Activated T-cell treated with anti-CD3 and anti-CD28 coated beads, Interleukin-2, amount 50 U/mL, for 72 hours (primary cell): Measurements from ENCODE around the gene SCOC. TPM values are rescaled to one million over a fixed set of nuclear protein-coding genes. Genes with fewer than 3 reads are reported as not detected.
"Not testable (repeated sequence)": the region's sequence is repeated elsewhere in the genome, so short reads cannot be mapped to it uniquely, and the experiment has no call there.

ENCODE experiments used
- ATAC-seq, 2 donors: fragments of 150-1000 bp; cut with Tn5 transposase; replicated peaks in 1 of 2; 2 replicates each; pipeline ENCODE4 v1.10.0; 2021; ENCODE audit warnings: moderate library complexity in 2 of 2, mild to moderate bottlenecking in 1 of 2
- DNase-seq, 2 donors: peaks; one replicate each; pipeline ENCODE4 v3.0.0; 2021 to 2022; ENCODE audit warnings: mixed read lengths in 1 of 2
- H3K27ac Mint-ChIP-seq: one replicate; pipeline ENCODE4 v1.8.0; 2022; ENCODE audit warnings: mild to moderate bottlenecking, moderate library complexity, mixed read lengths
- H3K27me3 Mint-ChIP-seq: one replicate; pipeline ENCODE4 v1.8.0; 2022; ENCODE audit warnings: low read depth, mixed read lengths
- H3K36me3 Mint-ChIP-seq, 2 donors: one replicate each; pipeline ENCODE4 v1.8.0; 2022; ENCODE audit warnings: mixed read lengths in 2 of 2, mild to moderate bottlenecking in 1 of 2; ENCODE audit not compliant: insufficient read depth in 2 of 2
- H3K4me1 Mint-ChIP-seq: one replicate; pipeline ENCODE4 v1.8.0; 2022; ENCODE audit warnings: low read depth, mixed read lengths
- H3K4me3 Mint-ChIP-seq, 2 donors: one replicate each; pipeline ENCODE4 v1.8.0; 2022; ENCODE audit warnings: mild to moderate bottlenecking in 2 of 2, mixed read lengths in 2 of 2, moderate library complexity in 2 of 2
- H3K9me3 Mint-ChIP-seq, 2 donors: one replicate each; pipeline ENCODE4 v1.8.0; 2022; ENCODE audit warnings: mixed read lengths in 2 of 2
- total RNA-seq, 2 donors: library from RNA; stranded (reverse); gene quantifications; one replicate each; pipeline ENCODE4 v1.2.3, GENCODE V29; 2022

SCOC gene
- total RNA-seq, 2 donors from 2014 or later: 31.6 to 32.6 TPM

- peak; percentile 56 to 64 for ATAC-seq
Observed at GRCh38 chr4:140372751-140373327, 607 bp upstream of the SCOC start.

GRCh38 chr4:140374130-140374477, 658 bp downstream of the SCOC start:
- H3K36me3 Mint-ChIP-seq: no peaks in the 10 kb centered on the region
- H3K4me3 Mint-ChIP-seq: no peak overlapping the region
- H3K4me1 Mint-ChIP-seq: peaks cover 45% of the 10 kb centered on the region
- no peaks in the 10 kb centered on the region for H3K27me3 Mint-ChIP-seq
- no peaks in the 10 kb centered on the region for H3K9me3 Mint-ChIP-seq
- peak overlapping the region; percentile 65 for H3K27ac Mint-ChIP-seq
- ATAC-seq (no peak), DNase-seq (no peak)

More at GRCh38 chr4:140372751-140373327, 607 bp upstream of the SCOC start:
- Mint-ChIP-seq H3K27ac (no peak overlapping the region), H3K27me3 (no peaks in the 10 kb centered on the region), H3K9me3 (no peaks in the 10 kb centered on the region), H3K4me3 (no peak overlapping the region), H3K36me3 (no peaks in the 10 kb centered on the region), H3K4me1 (peaks cover 45% of the 10 kb centered on the region)
- DNase-seq: peak; percentile 31 to 39

GRCh38 chr4:140382732-140383131, 9.3 kb downstream of the SCOC start:
- Mint-ChIP-seq H3K27me3 (no peaks in the 10 kb centered on the region), H3K4me3 (no peak overlapping the region), H3K9me3 (no peaks in the 10 kb centered on the region), H3K36me3 (peaks cover 1 to 5% of the 10 kb centered on the region in 2 donors), H3K4me1 (peaks cover under 1% of the 10 kb centered on the region), H3K27ac (no peak overlapping the region)
- ATAC-seq (no peak), DNase-seq (no peak)

GRCh38 chr4:140388015-140388414, 14.6 kb downstream of the SCOC start:
- Mint-ChIP-seq H3K27me3 (no peaks in the 10 kb centered on the region), H3K9me3 (no peaks in the 10 kb centered on the region), H3K27ac (no peak overlapping the region), H3K4me3 (no peak overlapping the region), H3K4me1 (no peaks in the 10 kb centered on the region), H3K36me3 (no peaks in the 10 kb centered on the region)
- ATAC-seq: no peak
- no peak for DNase-seq

- Mint-ChIP-seq H3K27me3 (no peaks in the 10 kb centered on the region), H3K4me3 (no peak overlapping the region), H3K9me3 (no peaks in the 10 kb centered on the region), H3K4me1 (no peaks in the 10 kb centered on the region), H3K27ac (no peak overlapping the region), H3K36me3 (no peaks in the 10 kb centered on the region)
- no peak for DNase-seq
- ATAC-seq: no peak
Observed at GRCh38 chr4:140395668-140396067, 22.2 kb downstream of the SCOC start.

- no peak for DNase-seq
- no peak for ATAC-seq
- Mint-ChIP-seq H3K27me3 (no peaks in the 10 kb centered on the region), H3K9me3 (no peaks in the 10 kb centered on the region), H3K4me1 (no peaks in the 10 kb centered on the region), H3K27ac (no peak overlapping the region), H3K4me3 (no peak overlapping the region), H3K36me3 (no peaks in the 10 kb centered on the region)
Observed at GRCh38 chr4:140400111-140400510, 26.7 kb downstream of the SCOC start.

- H3K36me3 Mint-ChIP-seq: no peaks in the 10 kb centered on the region
- ATAC-seq (peak; percentile 47 to 69), DNase-seq (no peak)
- no peak overlapping the region for H3K4me3 Mint-ChIP-seq
- H3K4me1 Mint-ChIP-seq: peaks cover 6% of the 10 kb centered on the region
- no peak overlapping the region for H3K27ac Mint-ChIP-seq
- peaks cover 13% of the 10 kb centered on the region for H3K27me3 Mint-ChIP-seq
- no peaks in the 10 kb centered on the region for H3K9me3 Mint-ChIP-seq
Observed at GRCh38 chr4:140406292-140406691, 32.8 kb downstream of the SCOC start.

- H3K27me3 Mint-ChIP-seq: peaks cover 13% of the 10 kb centered on the region
- DNase-seq (no peak), ATAC-seq (peak; percentile 27 to 52)
- H3K9me3 Mint-ChIP-seq: no peaks in the 10 kb centered on the region
- no peak overlapping the region for H3K4me3 Mint-ChIP-seq
- no peaks in the 10 kb centered on the region for H3K36me3 Mint-ChIP-seq
- H3K27ac Mint-ChIP-seq: no peak overlapping the region
- H3K4me1 Mint-ChIP-seq: peaks cover 6% of the 10 kb centered on the region
Observed at GRCh38 chr4:140408974-140409373, 35.5 kb downstream of the SCOC start.

GRCh38 chr4:140413130-140413969, 39.9 kb downstream of the SCOC start:
- H3K36me3 Mint-ChIP-seq, H3K9me3 Mint-ChIP-seq, H3K4me1 Mint-ChIP-seq, H3K4me3 Mint-ChIP-seq, H3K27me3 Mint-ChIP-seq, H3K27ac Mint-ChIP-seq, DNase-seq, ATAC-seq: not testable (repeated sequence)

GRCh38 chr4:140423106-140423505, 49.7 kb downstream of the SCOC start:
- Mint-ChIP-seq H3K36me3 (no peaks in the 10 kb centered on the region), H3K27me3 (peaks cover 47% of the 10 kb centered on the region), H3K9me3 (no peaks in the 10 kb centered on the region), H3K4me1 (peaks cover 14% of the 10 kb centered on the region), H3K4me3 (no peak overlapping the region), H3K27ac (no peak overlapping the region)
- ATAC-seq (no peak), DNase-seq (no peak)

- Mint-ChIP-seq H3K27ac (no peak overlapping the region), H3K9me3 (no peaks in the 10 kb centered on the region), H3K27me3 (peaks cover 63% of the 10 kb centered on the region), H3K4me3 (peak overlapping the region; percentile 82 to 88), H3K4me1 (peaks cover 14% of the 10 kb centered on the region), H3K36me3 (no peaks in the 10 kb centered on the region)
- peak; percentile 30 to 39 for ATAC-seq
- peak in 1 of 2 donors; percentile 11 for DNase-seq
Observed at GRCh38 chr4:140426610-140427105, 53.2 kb downstream of the SCOC start.

- Mint-ChIP-seq H3K4me3 (peak within 1 kb of the TSS; percentile 82 to 88), H3K4me1 (peaks cover 14% of the 10 kb centered on the region), H3K27ac (no peak within 1 kb of the TSS), H3K36me3 (no peaks in the 10 kb centered on the region), H3K27me3 (peaks cover 59% of the 10 kb centered on the region), H3K9me3 (no peaks in the 10 kb centered on the region)
- ATAC-seq (peak; percentile 93 to 94), DNase-seq (peak; percentile 69 to 70)
Observed at GRCh38 chr4:140427106-140427918, 53.9 kb downstream of the SCOC start, which contains the start of gene CLGN. Gene CLGN (minus strand): TSS chr4:140427648. CDS start chr4:140413078, 14,570 bp downstream.
